NCI-H2081 treated with DMSO at 0.1 percent for 48 hours (cell line): ENCODE results near the gene FAM227B.
"Not testable (repeated sequence)": the region's sequence is repeated elsewhere in the genome, so short reads cannot be mapped to it uniquely, and the experiment has no call there.

Experiments used
- DNase-seq: peaks from one replicate; lab custom pipeline; 2025; lab: John Stamatoyannopoulos, UW

FAM227B gene

GRCh38 chr15:49610157-49610918, 10.3 kb downstream of the FAM227B start:
- no peak for DNase-seq

GRCh38 chr15:49606594-49606993, 14.0 kb downstream of the FAM227B start:
- DNase-seq: no peak

- DNase-seq: no peak
Observed at GRCh38 chr15:49605588-49605987, 15.0 kb downstream of the FAM227B start.

GRCh38 chr15:49604625-49605409, 15.8 kb downstream of the FAM227B start:
- DNase-seq: no peak

GRCh38 chr15:49592829-49593316, 27.7 kb downstream of the FAM227B start:
- DNase-seq: not testable (repeated sequence)

- DNase-seq: no peak
Observed at GRCh38 chr15:49589030-49589429, 31.6 kb downstream of the FAM227B start.

- no peak for DNase-seq
Observed at GRCh38 chr15:49573421-49573820, 47.2 kb downstream of the FAM227B start.

- no peak for DNase-seq
Observed at GRCh38 chr15:49570672-49571071, 49.9 kb downstream of the FAM227B start.

- no peak for DNase-seq
Observed at GRCh38 chr15:49570174-49570573, 50.4 kb downstream of the FAM227B start.

- no peak for DNase-seq
Observed at GRCh38 chr15:49560045-49560444, 60.6 kb downstream of the FAM227B start.

- DNase-seq: no peak
Observed at GRCh38 chr15:49558929-49559328, 61.7 kb downstream of the FAM227B start.

GRCh38 chr15:49556437-49556836, 64.2 kb downstream of the FAM227B start:
- DNase-seq: no peak

- not testable (repeated sequence) for DNase-seq
Observed at GRCh38 chr15:49550342-49550741, 70.3 kb downstream of the FAM227B start.

- no peak for DNase-seq
Observed at GRCh38 chr15:49538520-49538919, 82.1 kb downstream of the FAM227B start.

- DNase-seq: no peak
Observed at GRCh38 chr15:49530092-49530491, 90.5 kb downstream of the FAM227B start.

- no peak for DNase-seq
Observed at GRCh38 chr15:49528289-49528688, 92.3 kb downstream of the FAM227B start.

- DNase-seq: no peak
Observed at GRCh38 chr15:49521802-49522201, 98.8 kb downstream of the FAM227B start.

GRCh38 chr15:49512739-49513138, 107.9 kb downstream of the FAM227B start:
- not testable (repeated sequence) for DNase-seq

- DNase-seq: no peak
Observed at GRCh38 chr15:49507261-49507660, 113.4 kb downstream of the FAM227B start.

- DNase-seq: no peak
Observed at GRCh38 chr15:49506341-49506740, 114.3 kb downstream of the FAM227B start.

- DNase-seq: no peak
Observed at GRCh38 chr15:49501586-49501985, 119.0 kb downstream of the FAM227B start.

- no peak for DNase-seq
Observed at GRCh38 chr15:49495993-49496753, 124.4 kb downstream of the FAM227B start.
